HepG2 (cell line): ENCODE data around the gene SERAC1. TPM values are rescaled to one million over a fixed set of nuclear protein-coding genes. Genes with fewer than 3 reads are reported as not detected.

Experiments used
- ATAC-seq: fragments of 200-7000 bp; cut with Tn5 transposase; 3 replicates; pipeline ENCODE4 v1.9.1; 2020; ENCODE audit warnings: mild to moderate bottlenecking, moderate library complexity
- BruUV-seq: library from RNA; stranded (reverse); fragments of 400-500 nt; replicated peaks from 2 replicates; lab custom pipeline; 2021; lab: Mats Ljungman, UMichigan
- CTCF ChIA-PET: fragments of 300-600 bp; formaldehyde crosslinking; extraction: SDS; loops from one replicate; lab custom pipeline; 2021; ENCODE audit warnings: low total read pairs, inconsistent platforms, low intra/inter-chr PET ratio; lab: Yijun Ruan, JAX
- POLR2A ChIA-PET: fragments of 350-600 bp; sonication (Branson Sonifier 250); formaldehyde crosslinking; loops from one replicate; lab custom pipeline; 2020; ENCODE audit warnings: antibody characterized with exemption, inconsistent platforms; lab: Yijun Ruan, JAX
- DNase-seq: peaks from one replicate; pipeline ENCODE4 v3.0.0-alpha.2; 2015; ENCODE audit warnings: low spot score
- FAIRE-seq: peaks from 3 replicates; lab custom pipeline; 2011; peaks lifted over from hg19 to GRCh38; lab: Jason Lieb, UNC
- H2AFZ ChIP-seq: one replicate; pipeline ENCODE4 v1.6.1; 2011; ENCODE audit warnings: low read length, inconsistent platforms
- H3K27ac ChIP-seq: fragments of 300-600 bp; 3 replicates; pipeline ENCODE4 v1.8.0; 2011; ENCODE audit warnings: mixed run types, mild to moderate bottlenecking, mixed read lengths, low read length, inconsistent platforms; ENCODE audit not compliant: insufficient read depth; ENCODE audit errors: extremely low read length
- H3K27me3 ChIP-seq, 2 experiments: fragments of 200-600 bp in 1 of 2; 2 replicates in 1 of 2; 3 replicates in 1 of 2; pipeline versions ENCODE4 v1.6.0 to v1.8.0; 2011; ENCODE audit warnings: low read length in 2 of 2, mild to moderate bottlenecking in 2 of 2, moderate library complexity in 2 of 2, inconsistent platforms in 1 of 2; ENCODE audit not compliant: insufficient read depth in 2 of 2, control insufficient read depth in 1 of 2
- H3K36me3 ChIP-seq, 2 experiments: fragments of 200-600 bp in 1 of 2; replicated peaks in 1 of 2; 2 replicates in 1 of 2; 3 replicates in 1 of 2; pipeline versions ENCODE4 v1.5.1 to v1.8.0; 2011; ENCODE audit warnings: low read length in 2 of 2, inconsistent platforms in 1 of 2; ENCODE audit not compliant: insufficient read depth in 2 of 2, control insufficient read depth in 1 of 2
- H3K4me1 ChIP-seq: 2 replicates; pipeline ENCODE4 v1.5.1; 2012; ENCODE audit warnings: low read length, inconsistent platforms; ENCODE audit not compliant: insufficient read depth
- H3K4me2 ChIP-seq: 2 replicates; pipeline ENCODE4 v1.6.0; 2011; ENCODE audit warnings: low read depth, low read length, inconsistent platforms
- H3K4me3 ChIP-seq, 3 experiments: fragments of 200-600 bp in 1 of 3; sonication (generic), shearing (Covaris generic) in 1 of 3; replicated peaks in 1 of 3; 2 replicates each; pipeline ENCODE4 v1.5.1; 2011 to 2016; ENCODE audit warnings: low read length in 3 of 3, inconsistent platforms in 2 of 3, low read depth in 2 of 3, mild to moderate bottlenecking in 2 of 3, control low read depth in 1 of 3, mixed read lengths in 1 of 3; ENCODE audit not compliant: insufficient read depth in 1 of 3
- H3K79me2 ChIP-seq: one replicate; pipeline ENCODE4 v1.6.1; 2011; ENCODE audit warnings: low read length, inconsistent platforms; ENCODE audit not compliant: insufficient read depth
- H3K9ac ChIP-seq: 2 replicates; pipeline ENCODE4 v1.6.0; 2011; ENCODE audit warnings: mild to moderate bottlenecking, low read depth, low read length, inconsistent platforms; ENCODE audit not compliant: insufficient read depth
- H3K9me3 ChIP-seq: 2 replicates; pipeline ENCODE4 v1.5.1; 2012; ENCODE audit warnings: mild to moderate bottlenecking, low read length
- H4K20me1 ChIP-seq: 2 replicates; pipeline ENCODE4 v1.6.0; 2011; ENCODE audit warnings: inconsistent platforms, mild to moderate bottlenecking, low read length, moderate library complexity; ENCODE audit not compliant: insufficient read depth
- ARNT2 ChIP-seq: sonication (generic); formaldehyde crosslinking; IDR thresholded peaks from 2 replicates; pipeline ENCODE4 v1.8.0; 2022; ENCODE audit warnings: mild to moderate bottlenecking, low read depth, missing genetic modification reagents, moderate library complexity
- ELF1 ChIP-seq: sonication (generic); formaldehyde crosslinking; IDR thresholded peaks from 2 replicates; pipeline ENCODE4 v1.4.0; 2020; ENCODE audit warnings: missing genetic modification reagents
- ZFP91 ChIP-seq: sonication (generic); formaldehyde crosslinking; IDR thresholded peaks from 2 replicates; pipeline ENCODE4 v1.9.0; 2022; ENCODE audit warnings: missing genetic modification reagents, mild to moderate bottlenecking, borderline replicate concordance
- ZNF552 ChIP-seq: sonication (generic); formaldehyde crosslinking; IDR thresholded peaks from 2 replicates; pipeline ENCODE4 v1.9.0; 2022; ENCODE audit warnings: missing genetic modification reagents, mild to moderate bottlenecking, borderline replicate concordance
- WGBS: methylation state at CpG from one replicate; pipeline ENCODE4 v1.1.6; 2017; ENCODE audit warnings: low lambda C conversion rate; 5-methylcytosine and 5-hydroxymethylcytosine counted together
- in situ Hi-C: cut with HindIII; loops from 2 replicates; pipeline ENCODE4 v1.10.0; 2017; ENCODE audit warnings: low pct_unique_long_range_greater_than_20kb; ENCODE audit not compliant: extremely low pct_ligation_motif_present
- intact Hi-C: fragments of 100-400 bp; cut with micrococcal nuclease; formaldehyde crosslinking; loops from one replicate; pipeline ENCODE4 v1.10.0; 2022; ENCODE audit not compliant: unreplicated experiment
- polyA plus RNA-seq, 8 experiments: library from polyadenylated mRNA; depleted of rRNA in 3 of 8; stranded (reverse) in 7 of 8; unstranded in 1 of 8; fragments of >200 nt; fragmentation: Illumina TruSeq in 4 of 8; extraction: Trizol in 4 of 8; gene quantifications; 2 replicates each; pipeline versions ENCODE4 v1.2.1 to v1.2.3, GENCODE V29; 2011 to 2016; ENCODE audit warnings: low read depth in 4 of 8, missing spikeins in 1 of 8, mixed read lengths in 1 of 8; ENCODE audit not compliant: insufficient read depth in 1 of 8
- total RNA-seq, 5 experiments: library from RNA; depleted of rRNA; stranded (reverse); fragments of >200 nt; fragmentation: Illumina TruSeq; extraction: Trizol; gene quantifications; 2 replicates each; pipeline ENCODE4 v1.2.3, GENCODE V29; 2016; ENCODE audit warnings: low read depth in 1 of 5
- TF ChIP-seq, protein P1 (sequence below): sonication (generic); formaldehyde crosslinking; IDR thresholded peaks from 2 replicates; pipeline ENCODE4 v1.5.0; 2020; ENCODE audit warnings: mild to moderate bottlenecking, missing genetic modification reagents

Gene SERAC1
- total and polyA plus RNA-seq, 2 of the 13 experiments (the other 11 are each of a cell fraction or from before 2014, with no cell fraction given) = 4.5 to 8.1 TPM

DNA sequence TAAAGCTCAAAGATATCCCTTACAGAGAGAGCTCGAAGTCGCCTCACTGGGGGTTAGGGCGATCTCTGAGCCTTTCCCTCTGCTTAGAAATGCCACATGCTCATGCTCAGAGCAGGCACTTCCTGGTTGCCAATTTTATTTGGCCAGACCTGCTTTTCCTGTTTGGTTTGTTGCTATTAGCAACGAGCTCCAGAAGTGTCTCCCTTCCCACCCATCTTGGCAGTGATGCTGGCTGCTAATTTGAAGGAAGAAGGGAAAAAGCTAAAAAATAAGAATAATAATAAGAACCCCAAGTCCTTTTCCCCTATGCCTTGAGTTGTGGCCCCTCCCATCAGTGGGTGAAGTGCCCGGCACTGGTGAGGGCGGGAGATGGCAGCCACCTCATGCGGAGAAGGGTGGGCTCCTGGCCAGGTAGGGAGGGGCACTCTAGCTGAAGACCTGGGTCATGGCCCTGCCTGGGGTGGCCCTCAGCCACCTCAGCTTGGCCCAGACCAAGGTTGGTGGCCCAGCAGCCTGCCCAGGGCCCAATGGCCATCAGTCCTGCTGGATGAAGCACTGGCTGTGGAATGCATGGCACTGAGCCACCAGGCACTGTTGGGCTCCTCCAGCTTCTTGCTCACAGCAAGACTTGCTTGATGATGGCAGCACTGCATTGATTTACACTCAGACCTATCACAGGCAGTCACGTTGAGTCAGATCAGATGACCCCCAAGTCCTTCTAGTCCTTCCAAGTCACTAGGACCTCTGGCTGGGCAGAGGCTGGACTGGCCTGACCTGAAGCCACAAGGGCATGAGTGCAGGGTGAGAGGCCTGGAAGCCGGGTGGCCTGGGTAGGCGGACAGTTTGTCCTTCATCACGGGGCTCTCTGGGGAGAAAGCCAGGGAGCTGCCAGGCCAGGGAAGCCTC lies 107.4 kb downstream of the SERAC1 start:
- in situ Hi-C loops (no loop called here), intact Hi-C loops (no loop called here)
- no TSS peak for BruUV-seq
- POLR2A ChIA-PET = interaction anchor here (0.8 to 1.4 kb wide), 3 partner anchors 9 to 92 kb away, joined by 3 to 4 read pairs (median 3); no protein-coding TSS in a partner anchor
- peaks cover 8% of the 10 kb centered on the region; the same call in 1 of the 2 replicates for H3K4me1 ChIP-seq
- ATAC-seq (peak; percentile 18), DNase-seq (no peak), FAIRE-seq (no peak)
- no peaks in the 10 kb centered on the region for H3K9me3 ChIP-seq
- WGBS = 95% methylated on average over 10 of the region's 11 CpGs
- peaks cover 56 to 92% of the 10 kb centered on the region in 2 experiments for H3K36me3 ChIP-seq
- H3K27ac ChIP-seq = peak overlapping the region; percentile 28
- H3K79me2 ChIP-seq = no peaks in the 10 kb centered on the region
- H3K27me3 ChIP-seq = no peaks in the 10 kb centered on the region
- H3K9ac ChIP-seq = no peak overlapping the region
- H4K20me1 ChIP-seq = peaks cover 3% of the 10 kb centered on the region; the same call in 1 of the 2 replicates
- H3K4me3 ChIP-seq = no peak overlapping the region
- peak; percentile 30; the same call in 1 of the 2 replicates for TF ChIP-seq ZNF552 (CRISPR knock-in tag)
- 0 out of 2 replicates have a peak, but pooled peaks have one; percentile 5 for TF ChIP-seq ZFP91 (CRISPR knock-in tag)
- TF ChIP-seq, protein P1, sequence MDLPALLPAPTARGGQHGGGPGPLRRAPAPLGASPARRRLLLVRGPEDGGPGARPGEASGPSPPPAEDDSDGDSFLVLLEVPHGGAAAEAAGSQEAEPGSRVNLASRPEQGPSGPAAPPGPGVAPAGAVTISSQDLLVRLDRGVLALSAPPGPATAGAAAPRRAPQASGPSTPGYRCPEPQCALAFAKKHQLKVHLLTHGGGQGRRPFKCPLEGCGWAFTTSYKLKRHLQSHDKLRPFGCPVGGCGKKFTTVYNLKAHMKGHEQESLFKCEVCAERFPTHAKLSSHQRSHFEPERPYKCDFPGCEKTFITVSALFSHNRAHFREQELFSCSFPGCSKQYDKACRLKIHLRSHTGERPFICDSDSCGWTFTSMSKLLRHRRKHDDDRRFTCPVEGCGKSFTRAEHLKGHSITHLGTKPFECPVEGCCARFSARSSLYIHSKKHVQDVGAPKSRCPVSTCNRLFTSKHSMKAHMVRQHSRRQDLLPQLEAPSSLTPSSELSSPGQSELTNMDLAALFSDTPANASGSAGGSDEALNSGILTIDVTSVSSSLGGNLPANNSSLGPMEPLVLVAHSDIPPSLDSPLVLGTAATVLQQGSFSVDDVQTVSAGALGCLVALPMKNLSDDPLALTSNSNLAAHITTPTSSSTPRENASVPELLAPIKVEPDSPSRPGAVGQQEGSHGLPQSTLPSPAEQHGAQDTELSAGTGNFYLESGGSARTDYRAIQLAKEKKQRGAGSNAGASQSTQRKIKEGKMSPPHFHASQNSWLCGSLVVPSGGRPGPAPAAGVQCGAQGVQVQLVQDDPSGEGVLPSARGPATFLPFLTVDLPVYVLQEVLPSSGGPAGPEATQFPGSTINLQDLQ = no peak
- no peak for TF ChIP-seq ARNT2 (CRISPR knock-in tag)
- peak; percentile 34; the same call in 1 of the 2 replicates for TF ChIP-seq ELF1 (CRISPR knock-in tag)
- no peak overlapping the region for H2AFZ ChIP-seq
- H3K4me2 ChIP-seq = no peak overlapping the region
- CTCF ChIA-PET = no interaction called here

Other genes with a start within 250 kb of the SERAC1 start
- 39.0 and 39.1 TPM in 2 replicates for gene SYNJ2, start 186.4 kb downstream of the SERAC1 start, total RNA-seq (2016; rRNA removed; fragmentation: Illumina TruSeq; extraction: Trizol)
- 57.6 and 59.5 TPM in 2 replicates for gene SYNJ2, start 186.4 kb downstream of the SERAC1 start, polyA plus RNA-seq (2011; rRNA removed)
- 45.9 and 68.0 TPM in 2 replicates for gene GTF2H5, start 88 bp upstream of the SERAC1 start, total RNA-seq (2016; rRNA removed; fragmentation: Illumina TruSeq; extraction: Trizol)
- gene GTF2H5, start 88 bp upstream of the SERAC1 start, polyA plus RNA-seq (2011; rRNA removed) = 5.0 and 7.4 TPM in 2 replicates
- gene TULP4, start 144.2 kb upstream of the SERAC1 start, total RNA-seq (2016; rRNA removed; fragmentation: Illumina TruSeq; extraction: Trizol) = 122 and 143 TPM in 2 replicates
- 19.1 and 21.1 TPM in 2 replicates for gene TULP4, start 144.2 kb upstream of the SERAC1 start, polyA plus RNA-seq (2011; rRNA removed)